ENCODE data around the gene ADRM1. TPM values are rescaled to one million over a fixed set of nuclear protein-coding genes. Genes with fewer than 3 reads are reported as not detected.

Gene ADRM1
- total and polyA plus RNA-seq, 10 of the 15 experiments (the other 5 are each of a cell fraction or from before 2014, with no cell fraction given), result 3.4 to 213 (median 95.9) TPM

GRCh38 chr20:62291251-62292066, 11.3 kb upstream of the ADRM1 start:
- TF ChIP-seq GABPA (IDR thresholded peaks at IDR 0.05; ENCODE audit: low read depth) (no peak), NFYA (IDR thresholded peaks at IDR 0.05; ENCODE audit: borderline replicate concordance, low read depth, low read length) (no peak), ZBED1 (IDR thresholded peaks at IDR 0.05; ENCODE audit: borderline replicate concordance) (no peak), PAX8 (IDR thresholded peaks at IDR 0.05) (no peak), NR2C1 (IDR thresholded peaks at IDR 0.05) (no peak), MYC (IDR thresholded peaks at IDR 0.05; ENCODE audit: insufficient read depth, insufficient read length, insufficient replicate concordance, low read length, severe bottlenecking) (no peak), ZNF274 (IDR thresholded peaks at IDR 0.05; ENCODE audit: insufficient read depth, insufficient read length) (no peak), PAX5 (IDR thresholded peaks at IDR 0.05; ENCODE audit: borderline replicate concordance, low read depth, low read length) (no peak), ZNF217 (IDR thresholded peaks at IDR 0.05) (no peak), ZNF24 (IDR thresholded peaks at IDR 0.05) (no peak), POLR2A (IDR thresholded peaks at IDR 0.05; ENCODE audit: low read depth, low read length) (no peak), SMAD5 (IDR thresholded peaks at IDR 0.05; ENCODE audit: low read depth) (no peak), SP1 (IDR thresholded peaks at IDR 0.05; ENCODE audit: low read depth, low read length) (no peak), HCFC1 (IDR thresholded peaks at IDR 0.05; ENCODE audit: low read length) (no peak), RBBP5 (conservative IDR thresholded peaks at IDR 0.05) (no peak), SREBF1 (IDR thresholded peaks at IDR 0.05; ENCODE audit: low read length) (no peak)
- TF ChIP-seq, protein P1, sequence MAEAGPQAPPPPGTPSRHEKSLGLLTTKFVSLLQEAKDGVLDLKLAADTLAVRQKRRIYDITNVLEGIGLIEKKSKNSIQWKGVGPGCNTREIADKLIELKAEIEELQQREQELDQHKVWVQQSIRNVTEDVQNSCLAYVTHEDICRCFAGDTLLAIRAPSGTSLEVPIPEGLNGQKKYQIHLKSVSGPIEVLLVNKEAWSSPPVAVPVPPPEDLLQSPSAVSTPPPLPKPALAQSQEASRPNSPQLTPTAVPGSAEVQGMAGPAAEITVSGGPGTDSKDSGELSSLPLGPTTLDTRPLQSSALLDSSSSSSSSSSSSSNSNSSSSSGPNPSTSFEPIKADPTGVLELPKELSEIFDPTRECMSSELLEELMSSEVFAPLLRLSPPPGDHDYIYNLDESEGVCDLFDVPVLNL (IDR thresholded peaks at IDR 0.05; ENCODE audit: low read depth, low read length), result no peak
- H3K4me3 ChIP-seq, result no peak overlapping the region
- ATAC-seq (no peak), DNase-seq (ENCODE audit: low read depth, low spot score) (no peak), FAIRE-seq (no peak)
- RAD21 ChIA-PET (ENCODE audit: unreplicated experiment), result no interaction called here
- CTCF ChIA-PET, result no interaction called here
- H3K4me1 ChIP-seq (ENCODE audit: control insufficient read depth, insufficient read depth, low read length), result no peaks in the 10 kb centered on the region
- H2AFZ ChIP-seq (ENCODE audit: control insufficient read depth, low read depth, low read length), result no peak overlapping the region
- SMC1A ChIA-PET (ENCODE audit: uncharacterized antibody, unreplicated experiment), result no interaction called here
- H3K27me3 ChIP-seq (replicated peaks in 1 of 2; ENCODE audit: control insufficient read depth in 2 of 2, insufficient read depth in 2 of 2, low read length in 1 of 2), result no peaks in the 10 kb centered on the region
- BruUV-seq (replicated peaks), result no TSS peak
- H3K9ac ChIP-seq (ENCODE audit: control insufficient read depth, insufficient read depth, low read length), result no peak overlapping the region
- H3K27ac ChIP-seq (ENCODE audit: control insufficient read depth, insufficient read depth), result no peak overlapping the region
- no peaks in the 10 kb centered on the region for H3K79me2 ChIP-seq (ENCODE audit: control insufficient read depth, insufficient read depth, low read length)
- 96% methylated on average over 25 of the region's 29 CpGs for WGBS (ENCODE audit: insufficient coverage, insufficient replicate concordance, low lambda C conversion rate, missing lambda C conversion rate)
- intact Hi-C loops (cut with micrococcal nuclease; ENCODE audit: unreplicated experiment), result no loop called here
- POLR2A ChIA-PET, result no interaction called here
- H4K20me1 ChIP-seq (ENCODE audit: control insufficient read depth, insufficient read depth), result no peaks in the 10 kb centered on the region
- H3K9me3 ChIP-seq (replicated peaks; ENCODE audit: control insufficient read depth, insufficient read depth, low read length), result no peaks in the 10 kb centered on the region
- H3K36me3 ChIP-seq (ENCODE audit: control insufficient read depth in 2 of 2, insufficient read depth in 2 of 2, low read length in 1 of 2), result peaks cover 9 to 10% of the 10 kb centered on the region in 2 experiments
- in situ Hi-C loops (cut with MboI), result no loop called here
- no peak overlapping the region for H3K4me2 ChIP-seq (ENCODE audit: control insufficient read depth, insufficient read depth)
